Measurements from ENCODE around the gene NTN1.
"Not testable (repeated sequence)": the region's sequence is repeated elsewhere in the genome, so short reads cannot be mapped to it uniquely, and the experiment has no call there.

NTN1 gene

GRCh38 chr17:9146064-9146463 lies 124.8 kb downstream of the NTN1 start:
- H3K4me3 Mint-ChIP-seq, result no peak overlapping the region
- H3K4me1 Mint-ChIP-seq, result no peaks in the 10 kb centered on the region
- H3K27ac Mint-ChIP-seq, result no peak overlapping the region
- H3K27me3 Mint-ChIP-seq, result no peaks in the 10 kb centered on the region
- H3K36me3 Mint-ChIP-seq (ENCODE audit: low read depth), result no peaks in the 10 kb centered on the region
- no peaks in the 10 kb centered on the region for H3K9me3 Mint-ChIP-seq
- no peak for ATAC-seq
- no peak for DNase-seq

DNA sequence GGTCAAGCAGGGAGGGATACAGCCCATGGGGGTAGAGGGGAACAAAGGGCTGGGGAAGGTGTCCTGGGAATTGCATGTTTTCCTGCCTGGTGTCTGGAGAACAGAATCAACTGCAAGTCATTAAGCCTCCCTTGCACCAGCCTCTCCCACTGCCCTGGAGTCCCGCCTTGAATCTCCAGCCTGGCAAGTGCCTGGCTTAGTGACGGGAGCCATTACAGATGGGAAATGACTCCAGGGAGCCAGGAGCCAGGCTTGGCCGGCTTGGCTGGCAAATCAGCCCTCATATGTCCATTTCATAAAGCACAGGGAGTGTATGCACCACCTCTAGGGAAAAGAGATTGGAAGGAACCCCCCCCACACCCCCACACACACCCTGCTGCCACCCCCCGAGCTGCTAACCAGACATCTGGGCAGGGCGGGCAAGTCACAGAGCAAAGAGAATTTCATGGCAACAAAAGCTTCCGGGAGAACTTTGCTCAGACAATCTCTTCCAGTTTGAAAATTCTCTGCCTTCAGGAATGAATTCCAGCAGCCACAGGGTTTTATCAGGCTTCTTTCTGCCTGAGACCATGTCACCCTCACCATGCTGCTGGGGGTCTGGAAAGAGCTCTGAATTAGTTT lies 127.7 kb downstream of the NTN1 start:
- Mint-ChIP-seq H3K9me3 (no peaks in the 10 kb centered on the region), H3K27ac (no peak overlapping the region), H3K36me3 (ENCODE audit: low read depth) (no peaks in the 10 kb centered on the region), H3K4me3 (no peak overlapping the region), H3K27me3 (peaks cover 3% of the 10 kb centered on the region), H3K4me1 (no peaks in the 10 kb centered on the region)
- no peak for ATAC-seq
- no peak for DNase-seq

- H3K27ac Mint-ChIP-seq, result no peak overlapping the region
- no peak overlapping the region for H3K4me3 Mint-ChIP-seq
- H3K4me1 Mint-ChIP-seq, result no peaks in the 10 kb centered on the region
- DNase-seq (no peak), ATAC-seq (no peak)
- H3K9me3 Mint-ChIP-seq, result no peaks in the 10 kb centered on the region
- peaks cover 3% of the 10 kb centered on the region for H3K27me3 Mint-ChIP-seq
- H3K36me3 Mint-ChIP-seq (ENCODE audit: low read depth), result no peaks in the 10 kb centered on the region
Measured at GRCh38 chr17:9150446-9151090, 129.3 kb downstream of the NTN1 start.

GRCh38 chr17:9151091-9151490 lies 129.8 kb downstream of the NTN1 start:
- peaks cover 3% of the 10 kb centered on the region for H3K27me3 Mint-ChIP-seq
- DNase-seq (no peak), ATAC-seq (no peak)
- no peak overlapping the region for H3K27ac Mint-ChIP-seq
- no peaks in the 10 kb centered on the region for H3K4me1 Mint-ChIP-seq
- H3K4me3 Mint-ChIP-seq, result no peak overlapping the region
- H3K36me3 Mint-ChIP-seq (ENCODE audit: low read depth), result no peaks in the 10 kb centered on the region
- no peaks in the 10 kb centered on the region for H3K9me3 Mint-ChIP-seq

- H3K4me3 Mint-ChIP-seq, H3K27me3 Mint-ChIP-seq, H3K4me1 Mint-ChIP-seq: not testable (repeated sequence)
Measured at GRCh38 chr17:9151740-9152139, 130.4 kb downstream of the NTN1 start.

DNA sequence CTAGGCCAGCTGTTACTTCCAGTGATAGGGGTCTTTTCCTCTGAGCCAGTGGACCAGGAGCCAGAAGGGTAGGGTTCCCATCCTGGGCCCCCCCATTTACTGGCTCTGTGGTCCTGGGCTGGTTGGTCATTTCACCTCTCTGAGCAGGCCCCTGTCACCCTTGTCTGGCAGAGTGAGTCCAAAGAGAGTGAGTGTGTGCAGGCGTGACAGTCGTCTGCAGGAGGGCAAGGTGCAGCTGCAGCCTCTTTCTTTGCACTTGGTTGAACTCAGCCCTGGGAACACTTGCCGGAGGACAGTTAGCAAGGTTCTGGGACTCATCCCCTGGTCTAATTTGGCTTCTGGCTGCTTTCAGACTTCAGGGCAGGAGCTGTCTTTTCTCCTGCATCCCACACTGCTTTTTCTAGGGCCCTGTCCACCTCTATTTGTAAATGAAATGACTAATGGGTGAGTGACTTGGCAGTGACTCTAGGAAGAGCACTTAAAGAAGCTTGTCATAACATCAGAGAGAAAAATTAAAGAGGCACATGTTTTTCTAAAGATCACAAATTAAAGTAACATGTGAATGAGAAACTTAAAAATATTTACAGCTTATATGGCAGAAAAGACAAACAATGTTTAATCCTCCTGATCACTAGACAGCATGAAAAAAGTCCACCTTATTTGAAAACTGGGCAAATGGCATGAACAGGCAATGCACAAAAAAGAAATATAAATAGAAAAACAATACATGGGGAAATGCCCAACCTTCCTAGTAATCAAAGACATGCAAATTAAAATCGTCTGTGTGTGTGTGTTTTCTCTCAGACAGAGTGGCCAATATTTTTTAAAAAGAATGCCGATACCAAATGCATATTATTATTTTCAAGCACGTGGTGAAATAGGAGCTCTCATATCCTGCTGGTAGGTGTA lies 137.5 kb downstream of the NTN1 start:
- Mint-ChIP-seq H3K4me3 (no peak overlapping the region), H3K36me3 (ENCODE audit: low read depth) (no peaks in the 10 kb centered on the region), H3K9me3 (no peaks in the 10 kb centered on the region), H3K27ac (no peak overlapping the region), H3K4me1 (no peaks in the 10 kb centered on the region), H3K27me3 (peaks cover 2% of the 10 kb centered on the region)
- ATAC-seq, result no peak
- no peak for DNase-seq

More at GRCh38 chr17:9151740-9152139, 130.4 kb downstream of the NTN1 start:
- not testable (repeated sequence) for H3K27ac Mint-ChIP-seq; DNase-seq; H3K9me3 Mint-ChIP-seq; H3K36me3 Mint-ChIP-seq (ENCODE audit: low read depth); ATAC-seq

DNA sequence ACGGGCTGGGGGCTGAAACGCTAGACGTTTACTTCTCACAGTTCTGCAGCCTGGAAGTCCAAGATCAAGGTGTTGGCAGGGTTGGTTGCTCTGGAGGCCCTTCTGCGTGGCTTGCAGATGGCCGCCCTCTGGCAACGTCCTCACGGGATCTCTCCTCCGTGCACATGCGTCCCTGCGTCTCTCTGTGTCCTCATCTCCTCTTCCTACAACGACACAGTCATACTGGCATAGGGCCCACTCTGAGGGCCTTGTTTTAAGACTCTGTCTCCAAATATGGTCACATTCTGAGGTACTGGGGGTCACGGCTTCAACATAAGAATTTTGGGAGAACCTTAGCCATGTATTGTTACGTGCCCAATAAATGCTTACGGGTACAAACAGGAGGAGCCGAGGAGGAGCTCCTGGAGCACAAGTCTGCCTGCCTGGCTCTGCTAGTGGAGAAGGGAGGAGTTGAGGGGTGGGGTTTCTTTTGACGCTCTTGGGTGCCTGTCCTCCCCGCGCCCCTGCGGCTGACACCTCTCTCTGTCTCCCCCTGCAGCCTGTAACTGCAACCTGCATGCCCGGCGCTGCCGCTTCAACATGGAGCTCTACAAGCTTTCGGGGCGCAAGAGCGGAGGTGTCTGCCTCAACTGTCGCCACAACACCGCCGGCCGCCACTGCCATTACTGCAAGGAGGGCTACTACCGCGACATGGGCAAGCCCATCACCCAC lies 141.1 kb downstream of the NTN1 start:
- H3K27ac Mint-ChIP-seq, result no peak overlapping the region
- ATAC-seq (no peak), DNase-seq (no peak)
- H3K4me3 Mint-ChIP-seq, result no peak overlapping the region
- H3K36me3 Mint-ChIP-seq (ENCODE audit: low read depth), result no peaks in the 10 kb centered on the region
- H3K4me1 Mint-ChIP-seq, result no peaks in the 10 kb centered on the region
- peaks cover 2% of the 10 kb centered on the region for H3K27me3 Mint-ChIP-seq
- no peaks in the 10 kb centered on the region for H3K9me3 Mint-ChIP-seq

DNA sequence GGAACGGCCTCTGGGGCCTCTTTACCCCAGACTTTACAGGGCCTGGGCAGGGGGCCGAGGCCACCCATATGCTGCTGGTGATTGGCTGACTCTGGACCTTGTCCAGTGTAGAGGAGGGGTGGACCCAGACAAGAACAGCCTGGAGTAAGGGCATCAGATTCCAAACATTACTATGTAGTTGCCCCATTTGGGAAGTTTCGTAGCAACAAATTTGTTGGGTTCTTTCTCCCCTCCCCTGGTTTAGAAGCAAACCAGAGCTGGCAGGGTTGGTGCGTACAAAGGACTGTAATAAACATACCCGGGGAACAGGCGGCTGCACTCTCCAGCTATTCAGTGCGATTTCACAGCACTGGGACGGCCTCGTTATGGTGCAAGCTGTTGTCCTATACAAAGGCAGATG lies 145.5 kb downstream of the NTN1 start:
- H3K27ac Mint-ChIP-seq, result no peak overlapping the region

GRCh38 chr17:9167379-9167778 lies 146.1 kb downstream of the NTN1 start:
- DNase-seq (no peak), ATAC-seq (no peak)
- H3K27ac Mint-ChIP-seq, result no peak overlapping the region
- no peaks in the 10 kb centered on the region for H3K9me3 Mint-ChIP-seq
- no peaks in the 10 kb centered on the region for H3K36me3 Mint-ChIP-seq (ENCODE audit: low read depth)
- peaks cover 5% of the 10 kb centered on the region for H3K27me3 Mint-ChIP-seq
- no peak overlapping the region for H3K4me3 Mint-ChIP-seq
- H3K4me1 Mint-ChIP-seq, result no peaks in the 10 kb centered on the region

More for the DNA sequence above, 145.5 kb downstream of the NTN1 start:
- Mint-ChIP-seq H3K4me1 (no peaks in the 10 kb centered on the region), H3K36me3 (ENCODE audit: low read depth) (no peaks in the 10 kb centered on the region), H3K27me3 (peaks cover 5% of the 10 kb centered on the region), H3K4me3 (no peak overlapping the region), H3K9me3 (no peaks in the 10 kb centered on the region)
- DNase-seq, result no peak
- ATAC-seq, result no peak

DNA sequence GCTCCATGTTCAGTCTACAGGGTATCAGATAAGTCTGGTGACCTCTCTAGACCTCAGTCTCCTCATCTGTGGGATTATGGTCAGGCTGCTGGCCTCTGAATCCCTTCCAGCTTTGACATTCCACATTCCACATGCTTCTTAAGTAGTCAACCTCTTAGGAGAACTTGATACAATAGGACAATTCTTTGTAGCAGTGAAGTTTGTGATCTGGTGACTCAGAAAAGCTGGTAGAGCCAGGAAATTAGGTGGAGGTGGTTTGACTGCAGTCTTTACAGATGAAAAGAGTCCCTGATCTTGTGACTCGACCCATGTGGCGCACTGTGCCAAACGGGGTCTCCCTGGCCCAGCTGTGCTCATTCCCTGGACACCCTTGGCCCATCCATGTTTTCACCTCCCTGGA lies 147.8 kb downstream of the NTN1 start:
- Mint-ChIP-seq H3K36me3 (ENCODE audit: low read depth) (no peaks in the 10 kb centered on the region), H3K4me3 (no peak overlapping the region), H3K4me1 (no peaks in the 10 kb centered on the region), H3K27ac (no peak overlapping the region), H3K27me3 (peaks cover 5% of the 10 kb centered on the region), H3K9me3 (no peaks in the 10 kb centered on the region)
- ATAC-seq (no peak), DNase-seq (no peak)

GRCh38 chr17:9170336-9170735 lies 149.0 kb downstream of the NTN1 start:
- Mint-ChIP-seq H3K27ac (no peak overlapping the region), H3K4me1 (no peaks in the 10 kb centered on the region), H3K4me3 (no peak overlapping the region), H3K36me3 (ENCODE audit: low read depth) (no peaks in the 10 kb centered on the region), H3K9me3 (no peaks in the 10 kb centered on the region), H3K27me3 (peaks cover 5% of the 10 kb centered on the region)
- ATAC-seq (no peak), DNase-seq (no peak)

GRCh38 chr17:9170853-9171252 lies 149.5 kb downstream of the NTN1 start:
- Mint-ChIP-seq H3K4me3 (no peak overlapping the region), H3K4me1 (no peaks in the 10 kb centered on the region), H3K9me3 (no peaks in the 10 kb centered on the region), H3K36me3 (ENCODE audit: low read depth) (no peaks in the 10 kb centered on the region), H3K27me3 (peaks cover 5% of the 10 kb centered on the region), H3K27ac (no peak overlapping the region)
- DNase-seq (no peak), ATAC-seq (no peak)

DNA sequence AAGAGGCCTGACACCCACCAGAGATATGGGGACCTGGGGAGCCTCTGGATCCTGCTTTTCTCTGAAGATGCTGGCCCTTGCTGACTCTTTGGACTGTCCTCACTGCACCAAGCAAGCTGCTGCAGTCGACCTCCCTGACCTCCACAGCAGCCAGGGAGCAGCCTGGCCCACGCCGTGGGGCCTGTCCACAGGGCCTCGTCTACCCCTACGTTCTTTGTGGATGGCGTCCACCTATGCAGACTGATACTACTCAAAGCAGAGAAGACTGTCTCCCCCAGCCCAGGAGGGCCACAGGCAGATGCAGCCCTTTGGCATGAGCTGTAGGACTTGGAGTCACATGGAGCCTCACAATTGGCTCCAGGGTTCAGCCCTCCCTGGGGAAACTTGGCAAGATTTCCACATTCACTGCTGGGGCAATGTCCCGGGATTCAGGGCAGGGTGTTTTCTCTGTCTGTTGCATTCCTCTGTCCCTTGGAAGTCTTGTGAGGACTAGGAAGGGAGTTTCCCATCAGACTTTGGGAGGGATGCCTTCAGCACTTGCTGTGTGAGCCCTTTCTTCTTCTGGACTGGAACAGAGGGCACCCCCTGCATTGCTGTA lies 152.2 kb downstream of the NTN1 start:
- Mint-ChIP-seq H3K27me3 (peaks cover 5% of the 10 kb centered on the region), H3K4me1 (no peaks in the 10 kb centered on the region), H3K27ac (no peak overlapping the region), H3K4me3 (no peak overlapping the region), H3K9me3 (no peaks in the 10 kb centered on the region), H3K36me3 (ENCODE audit: low read depth) (no peaks in the 10 kb centered on the region)
- ATAC-seq (no peak), DNase-seq (no peak)

GRCh38 chr17:9174312-9174711 lies 153.0 kb downstream of the NTN1 start:
- H3K27me3 Mint-ChIP-seq, result peaks cover 5% of the 10 kb centered on the region
- H3K4me1 Mint-ChIP-seq, result no peaks in the 10 kb centered on the region
- no peak for ATAC-seq
- no peak overlapping the region for H3K4me3 Mint-ChIP-seq
- no peaks in the 10 kb centered on the region for H3K9me3 Mint-ChIP-seq
- H3K27ac Mint-ChIP-seq, result no peak overlapping the region
- DNase-seq, result no peak
- no peaks in the 10 kb centered on the region for H3K36me3 Mint-ChIP-seq (ENCODE audit: low read depth)

Data from activated naive CD8-positive, alpha-beta T cell treated with anti-CD3 and anti-CD28 coated beads, Interleukin-2, amount 50 U/mL, for 24 hours (primary cell).